NCI-H2227 treated with DMSO at 0.1 percent for 48 hours (cell line): ENCODE results near the gene SPATA13.

ENCODE experiments used
- DNase-seq: peaks from one replicate; lab custom pipeline; 2025; lab: John Stamatoyannopoulos, UW

The SPATA13 gene

DNA sequence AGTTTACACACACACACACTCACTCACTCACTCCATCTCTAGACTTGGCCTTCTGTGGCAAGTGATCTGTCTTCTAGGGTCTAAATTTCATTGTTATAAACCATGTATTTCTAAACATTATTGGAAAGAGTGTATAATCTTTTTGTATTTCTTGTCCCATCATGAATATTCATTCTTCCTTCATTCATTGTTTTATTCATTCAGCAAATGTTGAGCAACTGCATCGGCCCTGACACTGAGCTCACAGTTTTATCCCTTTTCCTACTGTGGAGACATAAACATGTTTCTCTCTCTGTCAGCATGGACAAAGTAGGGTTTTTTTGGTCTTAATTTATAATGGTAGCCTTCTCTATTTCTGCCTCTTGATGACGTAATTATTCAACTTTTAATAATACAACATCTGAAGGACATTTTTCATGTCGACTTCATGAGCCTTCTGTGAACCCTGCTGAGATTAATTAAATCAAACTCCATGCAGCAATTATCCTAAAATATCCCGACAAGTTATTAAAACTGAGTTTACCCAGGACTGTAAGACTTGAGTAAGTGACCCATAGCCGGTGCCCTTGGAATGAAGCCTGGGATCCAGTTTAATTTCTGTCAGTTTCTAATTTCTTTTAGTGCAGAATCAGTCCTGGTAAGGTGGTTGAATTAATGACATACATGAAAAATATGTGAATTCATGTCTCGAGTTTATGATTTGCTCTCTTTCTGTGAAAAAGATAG is 7.3 kb downstream of the SPATA13 start:
- no peak for DNase-seq

DNA sequence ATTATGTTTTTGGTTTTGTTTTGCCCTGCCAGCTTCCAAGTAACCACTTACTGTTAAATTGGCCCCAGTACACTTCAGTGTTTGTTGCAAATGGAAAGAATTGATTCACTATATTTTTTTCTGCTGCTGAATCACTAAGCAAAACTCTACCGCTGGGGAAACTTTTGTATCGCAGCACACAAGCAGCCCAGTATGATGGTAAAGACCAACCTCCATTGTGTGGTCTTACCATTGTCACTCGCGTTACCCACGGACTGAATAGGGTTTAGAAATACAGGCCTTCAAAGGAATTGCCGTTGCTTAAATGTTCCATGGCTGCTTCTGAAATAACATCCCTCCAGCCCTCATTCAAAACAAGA is 7.9 kb downstream of the SPATA13 start:
- DNase-seq: no peak

DNA sequence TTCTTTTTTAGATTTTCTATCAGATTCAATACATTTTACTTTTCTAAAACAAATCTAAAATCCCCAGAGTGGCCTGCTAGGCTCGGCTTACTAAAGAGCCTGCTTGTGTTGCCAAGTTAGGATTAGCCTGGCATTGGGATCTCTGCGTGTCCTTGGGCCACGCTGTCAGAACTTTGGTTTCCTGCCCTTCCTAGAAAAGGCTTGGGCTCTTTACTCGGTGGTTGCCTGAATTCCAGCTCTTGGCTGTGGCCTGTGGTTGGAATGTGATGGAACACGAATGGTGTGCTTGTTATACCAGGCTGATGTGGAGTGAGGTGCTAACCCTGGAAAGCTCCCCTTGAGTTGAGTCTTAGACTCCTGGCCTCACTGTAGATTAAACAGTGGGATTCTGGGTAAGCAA is 8.5 kb downstream of the SPATA13 start:
- DNase-seq: no peak

DNA sequence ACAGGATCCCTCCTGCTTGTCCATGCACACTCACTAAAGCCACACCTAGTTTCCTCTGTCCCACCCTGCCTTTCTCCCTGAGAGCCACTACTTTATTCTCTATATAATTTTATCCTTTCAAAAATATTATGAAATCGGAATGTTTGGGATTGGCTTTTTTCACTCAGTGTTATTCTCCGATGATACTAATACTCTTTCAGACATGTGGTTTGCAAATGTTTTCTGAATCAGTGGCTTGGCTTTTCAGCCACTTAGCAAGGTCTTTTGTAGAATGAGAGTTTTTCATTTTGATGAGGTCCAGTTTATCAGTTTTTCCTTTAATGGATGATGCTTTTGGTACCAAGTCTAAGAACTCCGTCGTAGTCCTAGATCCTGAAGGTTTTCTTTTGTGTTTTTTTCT is 11.6 kb downstream of the SPATA13 start:
- DNase-seq: no peak

DNA sequence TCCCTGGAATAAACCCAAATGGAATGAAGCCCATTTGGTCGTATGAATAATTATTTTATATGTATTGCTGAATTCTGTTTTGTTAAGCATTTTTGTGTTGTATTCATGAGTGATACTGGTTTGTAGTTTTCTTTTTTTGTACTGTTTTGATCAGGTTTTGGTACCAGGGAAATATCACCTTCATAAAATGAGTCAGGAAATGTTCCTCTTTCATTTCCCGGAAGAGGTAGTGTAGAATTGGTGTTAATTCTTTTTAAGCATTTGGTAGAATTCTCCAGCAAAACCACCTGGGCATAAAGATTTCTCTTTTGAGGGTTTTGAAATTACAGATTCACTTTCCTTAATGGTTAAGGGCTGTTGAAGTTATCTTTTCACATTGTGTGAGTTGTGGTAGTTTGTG is 13.3 kb downstream of the SPATA13 start:
- DNase-seq: no peak

DNA sequence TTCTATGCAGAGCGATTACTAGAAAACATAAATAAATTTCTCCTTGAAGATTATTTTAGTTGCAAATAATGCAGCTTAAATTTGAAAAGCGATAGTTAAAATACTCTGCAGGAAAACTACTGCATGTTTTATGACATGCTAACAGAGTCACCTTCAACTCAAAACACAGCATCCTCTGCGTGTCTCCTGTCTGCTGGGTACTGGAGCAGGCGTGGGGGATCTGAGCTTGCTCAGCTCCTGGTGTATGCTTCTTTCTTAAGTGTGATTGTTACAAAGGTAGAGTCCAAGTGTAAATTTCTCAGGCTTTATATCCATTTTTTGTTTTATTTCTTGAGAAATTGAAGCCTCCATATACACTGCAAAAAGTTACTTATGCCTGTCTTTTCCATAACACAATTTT is 15.3 kb downstream of the SPATA13 start:
- DNase-seq: no peak

DNA sequence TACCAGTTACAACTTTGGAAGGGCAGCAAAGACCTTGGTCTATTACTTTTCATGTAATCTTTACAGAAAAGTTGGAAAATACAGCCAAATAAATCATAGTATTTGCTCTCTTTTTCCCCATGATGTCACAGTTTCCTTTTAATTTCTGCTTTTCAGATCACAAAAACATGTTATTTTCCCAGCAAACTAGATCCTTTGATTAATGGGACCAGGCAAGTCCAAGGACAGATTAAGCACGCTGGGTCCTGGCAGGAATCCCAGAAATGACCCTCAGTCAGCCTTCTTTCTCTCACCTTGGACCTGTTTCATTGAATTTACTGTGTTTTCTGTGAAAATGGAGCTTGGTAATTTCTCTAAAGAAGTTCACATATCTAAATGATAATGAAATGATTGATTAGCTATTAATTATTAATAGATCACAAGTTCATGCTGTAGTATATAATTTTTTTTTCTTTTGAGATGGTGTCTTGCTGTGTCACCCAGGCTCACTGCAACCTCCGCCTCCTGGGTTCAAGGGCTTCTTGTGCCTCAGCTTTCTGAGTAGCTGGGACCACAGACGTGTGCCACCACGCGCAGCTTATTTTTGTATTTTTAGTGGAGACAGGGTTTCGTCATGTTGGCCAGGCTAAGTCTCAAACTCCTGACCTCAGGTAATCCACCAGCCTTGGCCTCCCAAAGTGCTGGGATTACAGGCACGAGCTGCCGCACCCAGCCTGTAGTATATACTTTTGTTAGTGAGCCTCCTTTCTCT is 16.0 kb downstream of the SPATA13 start:
- DNase-seq: peak; percentile 13

DNA sequence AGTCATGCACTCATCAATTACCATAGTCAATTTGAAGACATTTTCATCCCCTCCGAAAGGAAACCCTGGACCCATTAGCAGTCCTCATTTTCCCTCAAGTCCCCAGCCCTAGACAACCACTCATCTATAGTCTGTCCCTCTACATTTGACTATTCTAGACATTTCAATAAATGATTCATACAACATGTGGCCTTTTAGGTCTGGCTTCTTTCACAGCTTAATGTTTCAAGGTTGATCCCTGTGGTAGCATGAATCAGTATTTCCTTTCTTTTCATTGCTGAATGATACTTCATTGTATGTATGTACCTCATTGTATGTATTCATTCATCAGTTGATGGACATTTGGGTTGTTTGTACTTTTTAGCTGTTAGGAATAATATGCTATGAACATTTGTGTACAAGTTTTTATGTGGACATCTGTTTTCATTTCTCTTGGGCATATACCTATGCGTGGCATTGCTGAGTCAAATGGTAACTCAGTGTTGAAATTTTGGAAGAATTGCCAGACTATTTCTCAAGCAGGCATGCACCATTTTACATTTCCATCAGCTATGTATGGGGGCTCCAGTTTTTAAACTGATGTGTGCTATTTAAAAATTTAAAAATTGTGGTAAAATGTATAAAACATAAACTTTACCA is 18.4 kb downstream of the SPATA13 start:
- DNase-seq: no peak

DNA sequence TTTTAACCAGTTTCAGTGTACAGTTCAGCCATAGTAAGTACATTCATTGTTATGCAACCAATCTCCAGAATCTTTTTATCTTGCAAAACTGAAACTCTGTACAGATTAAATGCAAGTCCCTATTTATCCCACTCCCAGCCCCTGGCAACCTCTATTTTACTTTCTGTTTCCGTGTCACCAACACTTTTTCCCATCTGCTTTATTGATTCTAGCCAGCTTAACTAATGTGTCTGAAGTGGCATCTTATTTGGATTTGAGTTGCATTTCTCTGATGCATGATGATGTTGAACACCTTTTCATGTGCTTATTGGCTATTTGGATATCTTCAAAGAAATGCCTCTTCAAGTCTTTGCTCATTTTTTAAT is 18.9 kb downstream of the SPATA13 start:
- no peak for DNase-seq

DNA sequence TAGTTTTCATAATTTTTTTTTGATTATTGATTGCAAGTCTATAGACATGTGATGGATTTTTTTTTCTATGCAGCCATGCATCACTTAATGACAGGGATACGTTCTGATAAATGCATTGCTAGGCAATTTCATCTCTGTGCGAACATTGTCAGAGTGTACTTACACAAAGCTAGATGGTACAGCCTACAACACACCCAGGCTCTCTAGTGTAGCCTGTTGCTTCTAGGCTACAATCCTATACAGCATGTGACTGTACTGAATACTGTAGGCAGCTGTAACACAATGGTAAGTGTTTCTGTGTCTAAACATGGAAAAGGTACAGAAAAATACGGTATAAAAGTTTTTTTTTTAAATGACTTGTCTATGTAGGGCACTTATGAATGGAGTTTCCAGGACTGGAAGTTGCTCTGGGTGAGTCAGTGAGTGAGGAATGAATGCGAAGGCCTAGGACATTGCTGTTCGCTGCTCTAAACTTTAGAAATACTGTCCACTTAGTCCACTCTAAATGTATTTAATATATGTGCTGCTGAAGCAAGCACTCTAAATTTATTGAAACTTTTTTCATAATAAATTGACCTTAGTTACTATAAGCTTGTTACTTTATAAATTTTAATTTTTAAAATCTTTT is 20.3 kb downstream of the SPATA13 start:
- no peak for DNase-seq

DNA sequence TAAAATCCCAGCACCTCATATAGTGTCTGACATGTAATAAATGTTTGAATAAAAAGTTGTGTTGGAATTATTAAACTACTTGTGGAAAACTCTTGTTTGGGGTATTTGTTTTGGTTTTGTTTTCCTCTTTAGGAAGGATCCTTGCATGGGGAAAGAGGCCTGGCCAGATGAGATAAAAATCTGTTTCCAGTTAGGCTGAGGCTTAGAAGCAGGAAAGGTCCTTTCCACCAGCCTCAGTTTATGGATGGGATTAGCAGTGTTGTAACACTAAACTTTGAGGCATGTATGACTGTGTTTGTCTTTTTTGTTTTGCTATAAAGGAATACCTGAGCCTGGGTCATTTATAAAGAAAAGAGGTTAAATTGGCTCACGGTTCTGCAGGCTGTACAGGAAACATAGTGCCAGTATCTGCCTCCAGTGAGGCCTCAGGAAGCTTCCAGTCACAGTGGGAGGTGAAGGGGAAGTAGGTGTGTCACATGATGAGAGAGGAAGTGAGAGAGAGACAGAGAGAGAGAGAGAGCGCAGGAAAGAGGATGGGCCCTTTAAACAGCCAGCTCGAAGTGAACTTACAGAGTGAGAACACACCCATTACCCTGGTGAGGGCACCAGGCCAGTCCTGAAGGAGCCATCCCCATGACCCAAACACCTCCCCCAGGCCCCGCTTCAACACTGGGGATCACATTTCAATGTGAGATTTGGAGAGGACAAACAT is 21.6 kb downstream of the SPATA13 start:
- no peak for DNase-seq

DNA sequence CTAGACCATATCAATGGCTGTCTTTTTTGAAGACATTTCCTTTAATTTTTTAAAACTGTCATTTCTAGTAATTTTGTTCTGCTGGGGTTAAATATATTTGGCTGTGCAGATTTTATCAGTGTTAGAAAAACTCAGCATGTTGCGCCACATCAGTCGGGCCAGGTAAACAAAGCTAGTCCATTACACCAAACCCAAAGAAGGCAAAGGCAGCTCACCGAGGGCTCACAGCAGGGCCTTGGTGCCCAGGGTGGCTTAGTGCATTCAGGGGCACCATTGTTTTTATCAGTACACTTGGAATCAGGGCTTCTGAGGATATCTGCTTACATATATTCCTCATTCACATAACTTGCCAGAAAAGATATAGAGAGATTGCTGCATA is 22.2 kb downstream of the SPATA13 start:
- DNase-seq: no peak

DNA sequence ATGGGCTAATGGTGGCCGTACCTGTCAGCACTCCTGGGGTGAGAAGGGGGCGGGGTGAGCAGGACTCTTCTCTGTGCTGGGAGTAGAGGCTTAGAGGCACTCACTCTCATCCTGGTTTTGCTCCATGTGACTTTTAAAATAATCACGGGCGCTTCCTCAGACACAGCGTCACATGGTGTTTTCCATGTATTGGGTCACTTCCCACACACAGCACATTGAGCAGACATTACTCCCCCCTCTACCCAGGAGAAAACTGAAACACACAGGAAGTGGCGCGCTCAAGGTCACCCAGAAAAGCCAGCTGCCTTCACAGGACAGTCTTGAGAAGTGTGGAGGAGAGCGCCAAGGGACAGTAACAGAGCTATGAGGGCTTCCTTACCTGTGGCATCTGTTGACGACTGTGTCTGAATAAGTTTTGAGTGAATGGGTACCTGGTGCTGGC is 23.2 kb downstream of the SPATA13 start:
- DNase-seq: no peak

DNA sequence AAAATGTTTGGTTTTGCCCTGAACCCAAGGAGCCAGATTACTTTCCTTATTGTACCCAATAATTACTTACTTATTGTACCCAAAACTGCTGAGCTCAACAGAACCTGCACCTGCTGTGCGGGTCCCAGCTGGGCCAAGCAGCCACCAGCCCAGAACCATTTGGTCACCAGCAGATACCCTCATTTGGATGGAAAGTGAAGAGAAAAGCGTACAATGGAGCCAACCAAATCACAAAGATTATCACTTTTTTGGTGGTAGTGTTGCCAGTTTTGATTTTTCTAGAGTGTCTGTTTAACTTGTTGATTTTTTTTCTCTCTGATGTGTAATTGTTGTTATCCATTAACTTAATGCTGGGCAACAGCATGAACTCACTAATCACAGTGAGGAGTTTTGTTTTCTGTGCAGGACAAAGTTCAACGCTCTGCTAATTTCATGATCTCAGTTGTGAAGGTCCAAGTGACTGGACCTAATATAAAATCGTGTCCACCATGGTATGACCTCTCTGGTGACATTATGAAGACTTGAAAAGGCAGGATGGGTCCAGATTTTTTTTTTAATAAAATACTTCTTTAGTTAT is 23.8 kb downstream of the SPATA13 start:
- no peak for DNase-seq

DNA sequence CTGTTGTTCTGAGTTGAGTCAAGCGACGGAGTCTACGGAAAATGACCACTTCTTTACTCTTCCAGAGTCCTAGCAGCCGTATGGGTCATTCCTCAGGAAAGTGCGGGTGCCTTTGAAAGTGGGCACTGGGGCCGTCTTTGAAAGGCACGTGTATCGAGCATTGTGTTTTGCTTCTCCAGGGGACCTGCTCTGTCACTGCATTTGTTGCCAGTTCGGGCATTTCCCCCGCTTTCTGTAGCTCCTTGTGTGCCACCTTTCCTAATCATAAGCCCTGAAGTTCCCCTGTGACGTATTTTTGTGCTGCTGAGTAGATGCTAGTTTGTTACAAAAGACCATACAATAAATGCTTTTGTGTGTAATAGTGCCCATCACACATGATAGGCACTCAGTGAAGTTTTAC is 24.4 kb downstream of the SPATA13 start:
- no peak for DNase-seq

DNA sequence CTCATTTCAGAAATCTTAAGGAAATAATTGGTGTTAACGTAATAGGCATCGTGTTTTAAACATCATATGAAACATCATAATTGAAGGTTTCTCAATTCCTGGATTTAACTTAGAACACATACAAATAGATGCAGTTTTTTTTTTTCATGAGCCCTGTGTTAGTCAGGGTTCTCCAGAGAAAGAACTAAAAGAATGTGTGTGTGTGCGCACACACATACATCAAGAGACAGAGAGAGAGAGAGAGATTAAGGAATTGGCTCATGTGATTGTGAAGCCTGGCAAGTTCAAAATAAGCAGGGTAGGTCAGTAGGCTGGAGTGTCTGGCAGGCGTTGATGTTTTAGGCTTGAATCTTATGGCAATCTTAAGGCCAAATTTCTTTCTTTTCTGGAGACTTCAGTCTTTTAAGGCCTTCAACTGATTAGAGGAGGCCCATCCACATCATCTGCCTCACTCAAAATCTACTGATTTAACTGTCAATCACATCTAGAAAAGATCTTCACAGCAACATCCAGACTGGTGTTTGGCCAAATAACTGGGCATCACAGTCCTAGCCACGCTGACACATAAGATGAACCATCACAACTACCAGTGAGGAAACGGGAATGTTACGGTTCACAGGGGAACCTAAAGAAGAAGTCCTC is 25.2 kb downstream of the SPATA13 start:
- no peak for DNase-seq

DNA sequence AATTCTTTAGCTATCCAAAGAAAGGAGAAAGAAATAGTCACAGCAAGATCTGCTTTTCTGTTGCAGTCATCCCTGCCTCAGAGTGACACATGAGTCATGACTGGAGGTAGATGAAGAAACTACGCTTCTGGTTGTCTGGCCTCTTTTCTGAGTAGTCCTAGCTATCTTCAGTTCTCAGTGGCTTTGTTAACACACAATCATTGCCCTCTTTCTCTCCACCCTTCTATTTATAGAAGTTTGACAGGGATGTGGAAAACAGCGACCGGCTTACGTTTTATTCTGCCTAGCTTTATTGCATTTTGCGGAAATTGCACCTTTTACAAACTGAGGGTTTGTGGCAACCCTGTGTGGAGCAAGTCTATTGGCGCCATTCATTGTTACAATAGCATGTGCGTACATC is 26.7 kb downstream of the SPATA13 start:
- no peak for DNase-seq

DNA sequence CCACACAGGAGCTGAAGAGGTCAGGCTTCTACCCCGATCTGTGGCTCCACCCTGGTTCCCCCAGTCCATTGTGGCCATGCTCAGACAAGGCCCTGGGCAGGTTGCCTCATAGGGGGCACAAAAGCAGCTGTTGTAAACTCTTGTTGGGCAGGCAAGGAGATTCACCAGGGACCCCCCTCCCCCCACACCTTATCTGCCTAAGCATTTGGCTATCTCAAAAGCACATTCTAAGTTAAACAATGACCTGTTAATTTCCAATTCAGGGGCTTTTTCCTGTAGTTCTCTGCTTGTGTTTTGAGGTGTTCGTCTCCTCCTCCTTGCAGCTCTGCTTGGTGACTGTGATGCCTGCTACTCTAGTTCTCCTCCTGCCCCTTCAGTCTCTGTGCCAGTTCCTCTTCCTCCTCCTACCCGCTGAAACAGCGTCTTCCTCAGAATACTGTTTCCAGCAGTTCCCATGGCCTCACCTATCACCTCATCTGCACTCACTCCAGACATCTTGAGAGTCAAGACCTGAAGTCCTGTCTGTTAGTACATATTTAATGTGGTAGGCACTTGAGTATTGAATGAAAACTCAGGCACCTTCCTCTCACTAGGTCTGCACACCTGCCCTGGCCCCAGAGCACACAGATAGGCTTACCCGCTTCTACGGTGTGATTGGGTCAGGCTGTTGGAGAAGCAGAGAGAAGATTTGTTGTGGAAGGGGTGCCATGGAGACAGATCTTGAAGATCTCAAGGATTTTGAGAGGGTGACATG is 31.7 kb downstream of the SPATA13 start:
- no peak for DNase-seq

DNA sequence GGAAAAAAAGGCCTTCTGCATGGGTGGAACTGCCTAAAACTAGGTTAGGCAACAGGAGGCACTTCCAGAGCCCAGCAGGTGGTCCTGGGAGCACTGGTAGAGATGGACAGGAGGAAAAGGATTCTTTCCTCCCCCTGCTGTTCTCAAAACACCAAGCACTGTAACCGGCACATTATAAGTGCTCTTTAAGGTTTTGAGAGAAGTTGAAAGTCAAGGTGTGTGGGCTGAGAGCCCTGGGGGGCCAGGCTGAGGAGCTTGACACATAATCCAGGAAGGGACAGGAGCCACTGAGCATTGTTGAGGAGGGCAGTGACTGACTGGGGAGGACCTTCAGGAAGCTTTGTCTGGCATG is 32.3 kb downstream of the SPATA13 start:
- no peak for DNase-seq

DNA sequence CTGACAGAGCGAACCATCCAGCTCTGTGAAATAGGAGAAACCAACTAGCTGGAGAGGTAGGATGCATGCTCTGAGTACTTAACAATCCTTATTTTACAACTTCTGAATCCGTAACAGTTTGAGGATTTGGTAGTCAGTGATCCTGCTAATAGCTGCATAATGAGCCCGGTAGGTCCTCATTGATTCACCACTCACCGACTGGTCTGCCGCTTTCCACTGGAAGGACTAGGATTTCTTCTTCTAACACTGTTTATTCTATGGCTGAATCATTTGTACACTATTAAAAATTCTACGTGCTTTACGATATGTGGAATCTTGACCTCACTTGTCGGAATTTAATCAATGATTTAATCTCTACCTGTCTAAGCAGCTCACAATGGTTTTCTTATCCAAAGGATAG is 33.9 kb downstream of the SPATA13 start:
- DNase-seq: no peak

DNA sequence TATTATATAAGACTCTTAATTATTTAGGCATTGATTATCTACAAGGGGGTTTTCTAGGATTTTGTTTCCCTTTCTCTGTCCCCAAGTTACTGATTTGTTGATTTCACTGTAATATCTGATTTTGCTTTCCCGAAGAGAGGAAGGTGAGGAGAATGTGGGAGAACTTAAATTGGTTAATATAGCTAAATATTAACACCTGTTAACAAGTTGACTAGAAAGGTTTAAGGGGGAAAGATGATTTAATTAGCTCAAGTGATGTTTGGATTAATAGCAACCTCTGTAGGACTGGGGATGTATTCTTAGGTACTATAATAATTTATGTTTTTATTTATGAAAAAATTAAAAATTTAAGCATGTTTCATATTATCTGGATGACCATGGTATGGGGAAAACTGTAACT is 35.1 kb downstream of the SPATA13 start:
- no peak for DNase-seq
